GM18858 (cell line): ENCODE measurements around the gene TJAP1.
"Not testable (repeated sequence)": the region's sequence is repeated elsewhere in the genome, so short reads cannot be mapped to it uniquely, and the experiment has no call there.

Experiments used
- ATAC-seq: cut with Tn5 transposase; IDR thresholded peaks from one replicate; pipeline ENCODE4 v1.9.1; 2021; ENCODE audit not compliant: unreplicated experiment

Gene TJAP1

DNA sequence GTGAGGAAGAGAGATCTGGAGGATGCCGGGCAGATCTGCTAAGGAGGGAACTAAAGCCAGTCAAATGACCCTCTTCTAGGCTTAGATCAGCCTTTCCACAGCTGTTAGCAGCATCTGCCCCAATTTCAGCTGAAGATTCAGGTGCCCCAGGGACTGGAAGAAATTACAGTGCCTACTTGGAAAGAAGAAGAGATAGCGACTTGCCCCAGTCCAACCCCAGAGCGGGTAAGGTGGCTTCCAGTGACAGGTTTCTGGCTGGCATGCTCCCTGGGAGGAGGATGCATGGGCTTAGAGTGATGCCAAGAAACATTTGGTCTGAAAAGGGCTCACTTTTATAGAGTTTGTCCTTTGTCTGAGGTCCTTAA is 620 bp downstream of the TJAP1 start:
- no peak for ATAC-seq

DNA sequence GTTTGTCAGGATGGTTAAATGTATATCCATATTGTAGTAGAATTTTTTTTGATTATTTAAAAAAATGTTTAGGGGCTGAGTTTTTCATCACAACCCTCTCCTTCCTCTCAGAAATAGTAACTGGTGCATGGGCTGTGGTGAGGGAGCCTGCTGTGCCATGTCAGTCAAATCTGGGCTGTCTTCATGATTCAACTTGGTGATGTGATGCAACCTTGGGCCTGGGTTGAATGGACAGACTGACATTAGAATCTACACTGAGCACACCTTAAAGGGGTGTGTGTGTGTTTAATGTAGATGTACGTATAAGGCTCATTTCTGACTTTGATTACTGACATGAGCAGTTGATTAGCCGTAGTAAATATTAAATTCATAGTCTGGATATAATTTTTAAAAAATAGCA is 3.7 kb downstream of the TJAP1 start:
- ATAC-seq: no peak

DNA sequence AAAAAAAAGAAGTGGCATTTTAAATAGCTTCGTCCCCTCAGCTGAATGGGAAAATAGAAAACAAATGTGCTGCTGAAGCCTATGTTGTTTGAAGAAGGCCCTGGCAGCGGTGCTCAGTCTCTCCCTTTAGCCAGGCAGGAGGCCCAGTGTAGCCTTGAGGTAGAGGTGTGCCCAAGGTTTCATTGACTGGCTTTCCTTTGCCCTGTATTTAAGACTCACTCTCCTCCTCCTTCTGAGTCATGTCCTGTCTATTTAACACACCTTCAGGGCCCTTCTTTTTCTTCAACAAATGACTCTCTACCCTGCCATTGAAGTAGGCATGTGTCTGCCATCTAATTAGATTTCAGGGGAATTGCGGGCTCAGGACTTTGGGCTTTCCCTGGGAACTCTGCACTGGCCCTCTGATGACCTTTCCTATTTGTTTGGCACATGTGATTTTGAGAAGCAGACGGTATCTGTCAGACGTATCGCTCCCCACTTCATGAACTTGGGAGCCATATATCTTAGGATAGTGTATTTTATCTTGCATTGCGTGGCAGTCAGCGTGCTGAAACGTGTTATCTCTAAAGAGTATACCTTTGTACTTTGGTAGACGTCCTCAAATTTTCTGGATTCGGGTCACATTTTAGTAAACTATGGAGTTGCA is 4.3 kb downstream of the TJAP1 start:
- ATAC-seq: no peak

DNA sequence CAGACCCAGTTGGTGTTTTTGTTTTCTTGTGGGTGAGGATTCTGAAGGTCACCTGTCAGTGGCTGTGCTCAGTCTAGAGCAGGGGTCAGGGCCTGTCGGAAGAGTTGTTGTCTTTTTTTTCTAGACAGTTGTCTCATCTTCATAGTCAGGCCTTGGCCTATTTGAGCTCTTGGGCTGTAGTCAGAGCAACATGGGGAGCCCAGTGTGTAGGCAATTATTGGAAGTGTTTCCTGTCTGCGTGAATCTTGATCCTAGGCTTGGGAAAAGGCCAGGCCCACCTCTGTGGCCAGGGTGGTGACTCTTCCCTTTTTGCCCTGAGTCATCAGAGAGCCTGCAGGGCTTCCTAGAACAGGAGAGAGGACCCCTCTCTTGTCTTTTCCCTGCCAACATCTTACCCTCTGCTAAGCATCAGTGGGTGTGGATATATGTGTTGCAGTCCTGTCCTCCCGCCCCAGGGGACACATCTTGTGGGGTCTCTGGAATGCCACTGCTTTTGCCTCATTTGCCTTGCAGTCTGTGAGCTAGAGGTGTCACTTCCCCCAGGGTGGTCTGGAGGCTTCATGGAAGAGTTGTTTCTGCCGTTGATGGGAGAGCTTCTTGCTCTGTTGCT is 11.4 kb downstream of the TJAP1 start:
- ATAC-seq: no peak

DNA sequence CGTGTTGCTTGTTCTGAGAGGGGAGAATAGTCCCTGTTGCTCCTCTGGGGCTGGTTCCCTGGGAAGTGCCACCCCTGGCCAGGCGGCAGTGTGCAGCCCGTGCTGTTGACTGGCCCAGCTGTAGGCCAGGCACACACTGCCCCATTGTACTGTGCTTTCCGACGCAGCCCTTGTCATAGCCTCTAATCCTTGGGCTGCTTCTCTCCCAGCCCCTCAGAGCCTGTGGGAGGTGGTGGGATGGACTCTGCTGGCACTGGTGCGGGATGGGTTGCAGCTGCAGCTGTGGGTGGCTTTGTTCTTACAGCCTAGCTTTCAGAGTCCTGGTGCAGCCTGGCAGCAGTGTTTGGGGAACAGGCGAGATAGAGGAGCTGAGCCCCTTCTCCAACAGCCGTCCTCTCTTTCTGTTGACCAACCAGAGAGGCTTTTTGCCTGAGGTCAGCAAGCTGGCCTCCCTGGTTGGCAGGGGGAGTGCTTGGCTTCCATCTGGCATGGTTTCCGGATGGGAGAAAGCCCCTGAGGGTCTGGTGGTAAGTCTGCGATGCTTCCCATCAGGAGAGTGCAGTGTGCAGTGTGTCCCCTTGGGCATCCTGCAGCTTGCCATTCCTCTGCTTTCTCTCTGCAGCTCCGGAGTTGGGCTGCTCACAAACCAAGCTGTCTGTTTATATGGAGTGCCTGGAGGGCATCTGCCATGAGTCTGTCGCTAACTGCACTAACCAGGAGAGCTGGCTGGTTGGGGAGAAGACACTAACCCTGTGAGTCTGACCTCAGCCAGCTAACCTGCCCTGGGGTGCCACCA is 12.1 kb downstream of the TJAP1 start:
- ATAC-seq: no peak

DNA sequence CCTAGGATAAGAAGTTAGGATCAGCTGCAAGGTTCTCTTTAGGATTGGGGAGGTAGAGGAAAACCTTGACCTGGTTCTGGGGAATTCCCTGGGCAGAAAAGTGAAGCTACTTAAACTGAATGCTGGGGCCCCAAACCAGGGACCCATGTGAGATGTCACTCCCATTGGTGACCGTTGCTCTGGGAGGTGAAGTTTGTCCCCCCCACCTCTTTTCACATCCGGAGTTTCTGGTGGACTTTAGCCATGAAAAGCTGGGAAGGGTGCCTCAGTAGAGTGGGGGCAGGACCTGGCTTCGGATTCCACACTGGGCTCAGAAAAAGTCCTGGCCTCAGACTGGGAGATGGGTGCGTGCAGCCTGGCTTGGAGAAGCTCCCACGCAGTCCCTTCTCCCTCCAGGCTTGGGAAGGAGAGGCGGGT is 13.2 kb downstream of the TJAP1 start:
- ATAC-seq: no peak

DNA sequence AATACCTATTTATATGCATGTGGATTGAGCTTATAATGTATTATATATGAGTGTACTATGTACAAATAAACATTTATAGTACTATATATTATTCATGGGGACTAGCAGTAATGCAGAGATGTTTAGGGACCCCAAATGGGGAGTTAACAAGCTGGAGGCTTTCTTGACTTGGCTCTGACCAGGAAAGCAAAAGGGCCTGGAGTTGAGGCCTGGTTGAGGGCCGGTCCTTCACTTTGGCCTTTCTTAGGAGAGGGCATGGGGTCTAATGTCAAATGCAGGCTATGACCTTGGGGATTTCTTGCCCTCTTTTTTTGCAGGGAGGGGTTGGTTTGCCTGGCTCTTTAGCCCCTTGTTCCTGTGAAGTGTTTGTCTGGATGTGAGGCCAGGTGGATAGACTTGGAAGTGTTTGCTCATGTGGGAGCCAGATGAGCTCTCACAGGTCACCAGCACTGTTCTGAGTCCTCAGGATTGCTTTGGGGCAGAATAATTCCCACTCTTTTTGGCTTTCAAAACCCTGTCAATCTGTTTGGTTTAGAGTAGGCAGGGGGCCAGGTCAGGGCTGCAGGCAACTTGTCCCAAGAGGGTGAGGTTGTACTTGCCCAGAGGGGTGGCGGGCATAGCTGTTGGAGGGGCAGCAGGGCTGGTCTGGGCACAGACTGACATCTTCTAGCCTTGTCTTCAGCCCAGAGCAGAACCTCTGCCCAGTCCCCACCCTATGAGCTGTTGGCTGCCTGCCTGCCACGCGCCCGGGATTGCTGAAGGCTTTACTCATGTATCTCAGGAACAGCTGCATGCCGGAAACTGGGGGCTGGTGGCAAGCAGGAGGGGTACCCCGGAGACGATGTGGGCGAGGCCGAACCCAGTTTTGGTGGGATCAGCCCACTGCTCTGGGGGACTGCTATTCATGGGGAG is 14.6 kb downstream of the TJAP1 start:
- no peak for ATAC-seq

DNA sequence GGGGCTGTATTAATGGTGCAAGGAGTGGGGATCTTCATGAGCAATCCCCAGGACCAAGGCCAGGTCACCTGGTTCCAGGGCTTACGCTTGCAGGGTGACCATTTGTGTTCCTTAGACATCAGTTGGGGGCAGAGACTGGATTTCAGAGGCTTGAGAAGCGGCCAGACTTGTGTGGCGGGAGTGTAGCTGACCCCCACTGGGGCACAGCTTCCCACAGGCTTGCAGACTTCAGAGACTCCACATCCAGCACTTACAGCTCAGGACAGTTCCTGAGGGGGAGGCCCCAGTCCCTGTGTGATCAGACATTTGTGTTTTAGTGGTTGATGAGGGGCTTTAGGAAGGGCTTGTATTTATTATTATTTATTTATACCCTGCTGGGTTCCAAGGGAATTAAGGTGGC is 15.3 kb downstream of the TJAP1 start:
- ATAC-seq: no peak

DNA sequence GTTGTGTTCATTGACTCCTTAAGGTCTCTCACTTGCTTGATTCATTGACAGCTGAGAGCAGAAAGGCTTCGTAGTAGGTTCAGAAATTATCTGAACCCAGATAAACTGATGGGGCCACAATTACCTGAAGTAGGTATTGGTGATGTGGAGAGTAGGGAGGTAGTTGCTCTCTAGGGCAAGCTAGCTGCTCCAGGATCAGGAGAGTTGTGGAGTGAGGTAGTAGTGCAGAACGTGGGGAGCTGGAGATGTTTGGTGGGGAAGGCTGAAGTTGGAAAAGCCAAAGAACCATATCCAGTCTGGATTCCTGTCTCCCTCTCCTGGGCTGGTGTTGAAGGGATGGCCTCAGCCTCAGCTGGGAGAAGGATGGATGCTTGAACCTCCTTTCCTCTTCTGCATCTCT is 15.9 kb downstream of the TJAP1 start:
- ATAC-seq: no peak

DNA sequence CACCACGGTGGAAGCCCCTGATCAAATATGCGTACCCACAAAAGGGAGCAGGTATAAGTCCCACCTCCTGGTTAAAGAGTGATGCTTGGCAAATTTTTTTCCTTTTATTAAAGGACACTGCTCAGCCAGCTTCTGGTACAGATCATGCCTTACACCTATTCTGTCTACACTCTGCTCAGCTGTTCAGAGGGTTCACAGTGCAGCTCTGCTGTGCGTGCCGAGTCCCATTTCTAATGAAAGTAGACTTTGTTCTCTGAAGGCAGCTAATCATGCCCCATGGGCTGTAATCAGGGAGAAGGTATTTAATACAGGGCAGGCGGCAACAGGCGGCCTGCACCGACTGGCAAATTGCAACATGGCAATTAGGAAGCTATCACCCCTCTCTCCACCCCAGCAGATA is 16.5 kb downstream of the TJAP1 start:
- ATAC-seq: no peak

DNA sequence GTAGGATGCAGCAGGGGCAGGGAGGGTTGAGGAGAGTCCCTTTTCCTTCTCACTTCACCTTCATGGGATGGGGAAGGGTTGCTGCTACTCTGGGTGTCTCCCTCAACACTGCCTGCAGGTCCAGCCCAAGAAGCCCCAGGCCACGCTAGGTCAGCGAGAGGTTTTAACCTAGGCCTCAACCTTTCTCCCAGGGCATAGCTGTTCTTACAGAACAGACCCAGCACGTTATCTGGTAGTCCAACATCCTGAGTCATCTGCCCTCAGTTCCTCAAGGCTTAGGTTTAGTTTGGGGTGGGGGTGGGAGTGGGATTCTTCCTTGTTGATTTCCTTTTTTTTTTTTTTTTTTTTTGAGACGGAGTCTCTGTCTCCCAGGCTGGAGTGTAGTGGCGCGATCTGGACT is 17.0 kb downstream of the TJAP1 start:
- no peak for ATAC-seq

DNA sequence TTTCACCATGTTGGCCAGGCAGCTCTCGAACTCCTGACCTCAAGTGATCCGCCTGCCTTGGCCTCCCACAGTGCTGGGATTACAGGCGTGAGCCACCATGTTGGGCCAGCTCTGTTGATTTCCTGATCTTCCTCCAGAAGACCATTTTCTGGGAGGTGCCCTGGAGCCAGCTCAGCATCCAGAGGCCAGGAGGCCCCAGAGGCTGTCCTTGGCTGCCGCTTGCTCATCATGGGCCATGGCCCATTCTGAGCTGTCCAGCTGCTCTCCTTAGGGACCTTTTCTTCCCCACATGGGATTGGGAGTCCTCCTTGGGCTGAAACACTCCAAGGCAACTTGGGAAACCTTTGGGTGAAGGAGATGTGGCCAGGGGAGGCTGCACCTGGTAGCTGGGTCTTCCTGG is 17.4 kb downstream of the TJAP1 start:
- no peak for ATAC-seq

DNA sequence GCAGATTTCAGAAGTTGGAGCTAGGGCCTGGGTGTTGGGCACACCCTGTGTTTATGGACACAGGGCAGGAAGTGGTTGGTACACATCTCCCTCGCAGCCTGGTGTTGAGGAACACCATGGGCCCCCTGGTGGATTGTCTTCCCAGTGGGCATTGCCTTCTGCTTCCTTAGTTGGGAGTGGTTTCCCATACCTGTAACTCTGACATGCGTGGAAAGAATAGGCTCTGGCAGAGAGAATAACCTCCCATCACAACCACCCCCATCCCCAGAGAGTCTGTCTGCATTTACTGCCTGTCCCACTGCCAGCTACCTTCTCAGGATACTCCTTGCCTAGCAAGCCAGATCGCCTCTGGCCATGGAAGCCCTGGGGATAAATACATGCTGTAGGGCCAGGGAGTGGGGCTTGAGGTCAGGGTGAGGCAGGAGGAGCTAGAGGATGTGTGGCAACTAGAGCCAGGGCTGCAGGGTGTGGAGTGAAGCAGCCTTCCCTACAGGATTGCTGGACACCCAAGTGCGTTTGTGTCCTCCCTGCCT is 18.1 kb downstream of the TJAP1 start:
- ATAC-seq: no peak

DNA sequence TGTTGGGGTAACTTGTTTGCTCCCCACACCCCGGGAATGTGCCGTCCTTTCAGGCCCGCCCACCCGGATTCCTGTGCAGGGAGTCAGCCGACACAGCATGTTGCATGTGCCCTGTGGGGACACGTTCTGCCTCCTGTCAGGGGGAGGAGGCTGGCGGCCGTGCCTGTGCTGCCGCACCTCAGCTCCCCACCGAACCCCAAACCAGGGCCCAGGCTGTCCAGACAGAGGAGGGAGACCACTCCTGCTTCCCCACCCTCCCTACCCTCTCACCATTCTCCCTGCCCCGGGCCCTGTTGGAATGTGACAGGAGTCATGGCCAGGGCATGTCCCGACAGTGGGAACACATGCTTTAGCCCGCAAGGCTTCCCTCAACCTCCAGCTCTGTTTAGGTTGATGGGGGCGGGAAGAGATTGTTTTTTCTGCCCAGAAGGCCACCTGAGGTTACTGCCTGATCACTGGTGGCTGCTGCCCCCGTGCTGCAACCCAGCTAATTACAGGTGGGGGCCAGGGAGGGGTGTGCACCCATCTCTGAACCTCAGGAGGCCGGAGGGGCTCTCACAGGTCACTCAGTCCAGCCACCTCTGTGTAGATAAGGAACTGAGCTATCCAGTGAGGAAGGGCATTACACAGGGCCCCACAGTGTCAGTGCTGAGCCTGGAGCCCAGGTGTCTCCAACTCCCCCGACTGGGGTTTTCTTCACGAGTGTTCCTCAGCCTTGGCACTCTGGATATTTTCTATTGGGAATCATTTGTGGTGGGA is 19.2 kb downstream of the TJAP1 start:
- ATAC-seq: no peak

DNA sequence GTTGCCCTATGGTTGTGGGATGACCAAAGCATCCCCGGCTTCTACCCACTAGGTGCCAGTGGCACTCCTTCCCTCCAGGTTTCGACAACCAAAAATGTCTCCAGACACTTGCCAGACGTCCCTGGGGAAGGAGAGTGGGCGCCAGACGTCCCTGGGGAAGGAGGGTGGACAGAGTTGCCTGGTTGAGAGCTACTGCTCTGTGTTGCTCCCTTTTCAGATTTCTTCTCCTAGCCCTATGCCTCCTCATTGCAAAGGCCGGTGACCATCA is 19.7 kb downstream of the TJAP1 start:
- ATAC-seq: no peak

DNA sequence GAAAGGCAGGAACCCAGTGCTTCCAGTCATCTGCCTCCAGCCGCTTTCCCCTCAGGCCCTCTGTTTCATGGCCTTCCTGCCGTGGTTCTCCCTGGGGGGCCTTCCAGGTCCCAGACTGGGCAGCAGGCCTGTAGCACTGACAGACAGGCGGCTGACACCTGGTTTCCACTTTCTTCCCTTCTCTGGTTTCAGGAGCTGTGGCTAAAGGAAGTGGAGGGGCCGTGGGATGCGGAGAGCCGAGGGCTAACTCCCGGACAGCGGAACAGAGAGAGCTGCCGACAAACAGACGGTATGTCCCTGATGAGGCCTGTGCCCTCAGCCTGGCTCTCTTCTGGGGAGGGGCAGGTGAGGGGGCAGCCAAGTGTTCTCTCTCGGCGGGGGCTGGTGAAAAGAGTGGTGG is 20.3 kb downstream of the TJAP1 start:
- ATAC-seq: no peak

DNA sequence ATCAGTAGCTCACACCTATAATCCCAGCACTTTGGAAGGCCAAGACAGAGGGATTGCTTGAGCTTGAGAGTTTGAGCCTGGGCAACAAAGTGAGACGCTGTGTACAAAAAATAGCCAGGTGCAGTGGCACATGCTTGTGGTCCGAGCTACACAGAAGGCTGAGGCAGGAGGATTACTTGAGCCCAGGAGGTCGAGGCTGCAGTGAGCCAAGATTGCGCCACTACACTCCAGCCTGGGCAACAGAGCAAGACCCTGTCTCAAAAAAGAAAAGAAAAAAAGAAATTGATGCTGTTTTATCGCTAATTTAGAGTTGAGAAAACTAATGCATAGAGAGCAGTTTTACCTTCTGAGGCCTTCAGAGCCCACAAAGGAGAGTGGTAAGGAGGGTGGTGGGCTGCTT is 20.9 kb downstream of the TJAP1 start:
- not testable (repeated sequence) for ATAC-seq

DNA sequence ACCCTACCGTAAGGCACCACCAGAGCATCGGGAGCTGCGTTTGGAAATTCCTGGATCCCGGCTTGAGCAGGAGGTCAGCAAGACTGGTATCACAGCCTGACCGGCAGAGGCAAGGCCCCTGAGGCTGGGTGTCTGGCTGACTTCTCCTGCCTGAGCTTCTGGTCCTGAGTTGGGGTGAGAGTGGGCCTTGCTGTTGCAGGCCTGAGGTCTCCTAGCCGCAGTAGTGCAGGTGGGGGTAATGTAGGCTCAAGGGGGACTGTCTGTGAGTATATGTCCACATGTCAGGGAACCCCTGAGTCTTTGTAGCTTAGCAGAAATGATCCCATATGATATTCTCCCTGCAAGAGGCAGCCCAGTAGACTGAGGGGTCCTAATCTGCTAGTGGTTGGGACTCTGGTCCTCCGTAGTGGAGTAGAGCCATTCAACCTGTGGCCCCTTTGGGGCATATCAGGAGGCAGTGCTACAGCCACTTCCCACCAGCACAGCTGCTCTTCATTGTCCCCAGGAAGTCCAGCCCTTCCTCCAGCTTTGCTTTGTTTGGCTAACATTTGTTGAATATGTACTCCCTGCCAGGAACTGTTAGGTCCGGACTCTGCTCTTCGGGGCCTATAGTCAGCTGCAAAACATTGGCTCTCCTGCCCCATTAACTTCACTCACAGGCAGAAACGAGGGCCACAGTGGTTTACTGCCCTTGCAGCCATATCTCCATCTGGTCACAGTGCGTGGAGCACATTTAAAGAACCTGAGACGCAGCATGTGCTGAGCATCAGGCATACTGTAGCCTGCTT is 21.9 kb downstream of the TJAP1 start:
- no peak for ATAC-seq

DNA sequence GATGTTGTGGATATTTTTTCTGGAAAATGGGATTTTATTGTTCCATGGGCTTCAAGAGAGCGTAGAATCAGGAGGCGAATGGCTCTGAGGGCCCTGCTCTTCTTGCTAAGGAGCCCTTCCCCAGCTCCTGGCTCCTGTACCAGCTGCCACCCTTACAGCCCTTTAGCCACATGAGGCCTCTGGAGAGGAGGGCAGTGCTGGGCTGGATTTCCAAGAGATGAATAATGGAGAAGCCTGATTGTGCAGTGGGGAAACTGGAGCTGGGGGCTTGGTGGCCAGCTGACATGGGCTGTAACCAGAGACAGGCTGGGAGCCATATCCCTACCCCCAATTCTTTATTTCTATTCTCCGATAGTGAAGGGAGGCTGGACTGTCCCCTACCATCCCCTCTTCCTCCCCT is 23.6 kb downstream of the TJAP1 start:
- ATAC-seq: no peak

DNA sequence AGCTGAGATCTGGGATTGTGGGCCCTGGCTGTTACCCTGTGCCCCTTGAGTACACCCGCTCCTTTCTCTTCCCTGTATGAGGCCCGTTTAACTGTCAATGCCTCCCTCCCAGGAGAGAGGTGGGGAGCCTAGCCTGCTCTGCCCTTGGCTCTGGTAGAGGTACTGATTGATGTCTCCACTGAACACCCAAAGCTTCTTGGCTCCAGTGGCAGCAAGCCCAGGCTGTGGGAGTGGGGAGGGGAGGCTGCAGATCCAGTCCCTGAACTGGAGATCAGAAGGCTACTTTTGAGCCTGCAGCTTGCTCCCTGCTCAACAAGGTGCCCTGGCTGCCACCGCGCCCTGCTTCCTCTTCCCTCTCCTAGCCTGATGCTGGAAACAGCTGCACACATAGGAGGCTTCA is 25.3 kb downstream of the TJAP1 start:
- ATAC-seq: no peak
